ENCODE data around the gene FCAMR. TPM values are rescaled to one million over a fixed set of nuclear protein-coding genes. Genes with fewer than 3 reads are reported as not detected.

Gene FCAMR
- polyA plus RNA-seq, 1 donor (not counting 4 experiments of a cell fraction or from before 2014, with no cell fraction given): not detected

DNA sequence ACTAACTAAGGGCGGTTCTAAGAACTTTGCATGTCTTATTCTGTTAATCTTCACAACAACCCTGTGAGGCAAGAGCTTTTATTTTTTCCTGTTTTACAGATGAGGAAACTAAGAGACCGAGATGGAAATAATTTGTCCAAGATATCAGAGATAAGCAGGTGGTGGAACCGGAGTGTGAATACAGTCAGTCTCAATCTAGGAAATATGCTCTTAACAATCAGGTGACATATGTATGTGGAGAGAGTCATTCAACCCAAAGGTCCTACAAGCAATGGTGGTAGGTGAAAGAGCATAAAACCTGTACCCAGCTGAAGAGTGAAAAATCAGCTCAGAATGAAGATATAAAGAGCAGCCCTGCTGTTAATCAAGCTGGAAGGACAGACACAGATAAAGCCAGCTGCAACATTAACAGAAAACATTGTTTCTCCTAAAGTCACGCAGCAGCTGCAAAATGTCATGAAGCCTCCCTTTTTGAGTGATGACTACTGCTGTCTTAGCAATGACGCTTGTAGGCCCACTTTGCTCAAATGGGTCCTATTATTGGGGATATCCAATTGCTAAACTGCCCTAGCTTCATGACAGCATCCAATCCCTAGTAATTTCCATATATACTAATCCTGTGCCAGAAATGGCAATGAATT is 30.5 kb upstream of the FCAMR start:
- Histone ChIP-seq H3K4me2 (ENCODE audit: control insufficient read depth, extremely low read depth, insufficient read depth, low read depth, low read length) (no peak overlapping the region), H3K9ac (ENCODE audit: control insufficient read depth, extremely low read depth, insufficient read depth, low read length) (no peak overlapping the region), H3K36me3 (ENCODE audit: control insufficient read depth in 2 of 2, extremely low read depth in 1 of 2, insufficient read depth in 2 of 2, low read length in 2 of 2) (no peaks in the 10 kb centered on the region), H4K20me1 (ENCODE audit: control insufficient read depth, extremely low read depth, insufficient read depth, low read length) (no peaks in the 10 kb centered on the region), H3K4me1 (ENCODE audit: control insufficient read depth, extremely low read depth, insufficient read depth, low read length) (peaks cover 42% of the 10 kb centered on the region), H3K9me3 (ENCODE audit: control insufficient read depth, low read depth, low read length) (no peaks in the 10 kb centered on the region), H2AFZ (ENCODE audit: control insufficient read depth, low read length) (no peak overlapping the region), H3K79me2 (ENCODE audit: control insufficient read depth, insufficient read depth, low read length) (no peaks in the 10 kb centered on the region), H3K9me1 (ENCODE audit: control insufficient read depth, extremely low read depth, insufficient read depth, low read length) (no peaks in the 10 kb centered on the region), H3K27me3 (ENCODE audit: control insufficient read depth, extremely low read depth, insufficient read depth, low read length) (no peaks in the 10 kb centered on the region), H3K27ac (ENCODE audit: control insufficient read depth, insufficient read depth, low read length) (no peak overlapping the region), H3K4me3 (ENCODE audit: control insufficient read depth in 2 of 3, extremely low read depth in 1 of 3, insufficient read depth in 2 of 3, low read depth in 1 of 3, low read length in 3 of 3) (no peak overlapping the region)
- TF ChIP-seq EZH2 (IDR thresholded peaks at IDR 0.05; ENCODE audit: low read length) (no peak), CTCF (optimal IDR thresholded peaks at IDR 0.05 in 1 of 3, IDR thresholded peaks at IDR 0.05 in 1 of 3, conservative IDR thresholded peaks at IDR 0.05 in 1 of 3; ENCODE audit: extremely low read depth in 1 of 3, insufficient read depth in 2 of 3, low read length in 3 of 3) (no peak)
- DNase-seq (ENCODE audit: low read depth, low spot score): no peak
- no peak for FAIRE-seq
- dilution Hi-C loops (cut with MboI; ENCODE audit: extremely low pct_ligation_motif_present, low sequenced_read_pairs): no loop called here

- H3K4me3 ChIP-seq (ENCODE audit: control insufficient read depth in 2 of 3, extremely low read depth in 1 of 3, insufficient read depth in 2 of 3, low read depth in 1 of 3, low read length in 3 of 3): no peak overlapping the region
- no peak overlapping the region for H3K4me2 ChIP-seq (ENCODE audit: control insufficient read depth, extremely low read depth, insufficient read depth, low read depth, low read length)
- H3K36me3 ChIP-seq (ENCODE audit: control insufficient read depth in 2 of 2, extremely low read depth in 1 of 2, insufficient read depth in 2 of 2, low read length in 2 of 2): no peaks in the 10 kb centered on the region
- no peak overlapping the region for H3K9ac ChIP-seq (ENCODE audit: control insufficient read depth, extremely low read depth, insufficient read depth, low read length)
- H3K27me3 ChIP-seq (ENCODE audit: control insufficient read depth, extremely low read depth, insufficient read depth, low read length): no peaks in the 10 kb centered on the region
- H3K4me1 ChIP-seq (ENCODE audit: control insufficient read depth, extremely low read depth, insufficient read depth, low read length): peaks cover 29% of the 10 kb centered on the region
- TF ChIP-seq CTCF (optimal IDR thresholded peaks at IDR 0.05 in 1 of 3, IDR thresholded peaks at IDR 0.05 in 1 of 3, conservative IDR thresholded peaks at IDR 0.05 in 1 of 3; ENCODE audit: extremely low read depth in 1 of 3, insufficient read depth in 2 of 3, low read length in 3 of 3) (no peak), EZH2 (IDR thresholded peaks at IDR 0.05; ENCODE audit: low read length) (no peak)
- no peaks in the 10 kb centered on the region for H4K20me1 ChIP-seq (ENCODE audit: control insufficient read depth, extremely low read depth, insufficient read depth, low read length)
- no peak overlapping the region for H2AFZ ChIP-seq (ENCODE audit: control insufficient read depth, low read length)
- no peaks in the 10 kb centered on the region for H3K9me1 ChIP-seq (ENCODE audit: control insufficient read depth, extremely low read depth, insufficient read depth, low read length)
- DNase-seq (ENCODE audit: low read depth, low spot score) (no peak), FAIRE-seq (no peak)
- no peak overlapping the region for H3K27ac ChIP-seq (ENCODE audit: control insufficient read depth, insufficient read depth, low read length)
- dilution Hi-C loops (cut with MboI; ENCODE audit: extremely low pct_ligation_motif_present, low sequenced_read_pairs): loop anchor here (25.0 kb wide), 1 partner anchor 237 kb away; the partner anchor contains the start of genes IL10 and IL19
- H3K9me3 ChIP-seq (ENCODE audit: control insufficient read depth, low read depth, low read length): no peaks in the 10 kb centered on the region
- H3K79me2 ChIP-seq (ENCODE audit: control insufficient read depth, insufficient read depth, low read length): no peaks in the 10 kb centered on the region
Measured at GRCh38 chr1:206998816-206999215, 28.6 kb upstream of the FCAMR start.

Data from keratinocyte (primary cell).